GM23338 (cell line): ENCODE data around the gene CRYBG1. TPM values are rescaled to one million over a fixed set of nuclear protein-coding genes. Genes with fewer than 3 reads are reported as not detected.

Experiments
- ATAC-seq: fragments of 200-7000 bp; cut with Tn5 transposase; 3 replicates; pipeline ENCODE4 v1.9.1; 2020
- DNase-seq: peaks from one replicate; pipeline ENCODE4 v3.0.0-alpha.2; 2015; ENCODE audit warnings: low spot score
- H2AFZ ChIP-seq: fragments of 200-600 bp; sonication (generic); 2 replicates; pipeline ENCODE4 v1.8.0; 2016; ENCODE audit warnings: antibody characterized with exemption, mild to moderate bottlenecking, moderate library complexity
- H3F3A ChIP-seq: fragments of 200-600 bp; sonication (generic); replicated peaks from 2 replicates; pipeline ENCODE4 v1.8.0; 2017; ENCODE audit warnings: antibody characterized with exemption, mixed run types, low read depth
- H3K27ac ChIP-seq: fragments of 200-600 bp; sonication (generic); 2 replicates; pipeline ENCODE4 v1.6.1; 2016; ENCODE audit warnings: low read depth
- H3K27me3 ChIP-seq: fragments of 200-600 bp; sonication (generic); 2 replicates; pipeline ENCODE4 v1.8.0; 2016; ENCODE audit warnings: mild to moderate bottlenecking, mixed run types, moderate library complexity; ENCODE audit not compliant: insufficient read depth
- H3K36me3 ChIP-seq: fragments of 200-600 bp; sonication (generic); 2 replicates; pipeline ENCODE4 v1.8.0; 2016; ENCODE audit warnings: mild to moderate bottlenecking; ENCODE audit not compliant: insufficient read depth
- H3K4me1 ChIP-seq: fragments of 200-600 bp; sonication (generic); 2 replicates; pipeline ENCODE4 v1.8.0; 2016; ENCODE audit warnings: mild to moderate bottlenecking, moderate library complexity; ENCODE audit not compliant: insufficient read depth
- H3K4me2 ChIP-seq: fragments of 200-600 bp; sonication (generic); 2 replicates; pipeline ENCODE4 v1.7.1; 2017; ENCODE audit warnings: mixed run types
- H3K4me3 ChIP-seq: fragments of 200-600 bp; sonication (generic); 2 replicates; pipeline ENCODE4 v1.6.1; 2016; ENCODE audit warnings: mixed run types
- H3K79me2 ChIP-seq: fragments of 200-600 bp; sonication (generic); replicated peaks from 2 replicates; pipeline ENCODE4 v1.8.0; 2017; ENCODE audit warnings: mild to moderate bottlenecking; ENCODE audit not compliant: insufficient read depth
- H3K9me2 ChIP-seq: fragments of 200-600 bp; sonication (generic); 2 replicates; pipeline ENCODE4 v1.8.0; 2017; ENCODE audit not compliant: insufficient read depth
- H4K20me1 ChIP-seq: fragments of 200-600 bp; sonication (generic); replicated peaks from 2 replicates; pipeline ENCODE4 v1.8.0; 2017; ENCODE audit warnings: mild to moderate bottlenecking; ENCODE audit not compliant: insufficient read depth
- H3K27ac Mint-ChIP-seq: 2 replicates; pipeline ENCODE4 v1.8.0; 2020; ENCODE audit warnings: inconsistent platforms, mild to moderate bottlenecking, moderate library complexity, mixed read lengths
- H3K27me3 Mint-ChIP-seq: 3 replicates; pipeline ENCODE4 v1.8.0; 2022; ENCODE audit warnings: low read depth, mild to moderate bottlenecking, moderate library complexity, mixed read lengths, inconsistent platforms; ENCODE audit not compliant: insufficient read depth, poor library complexity
- H3K36me3 Mint-ChIP-seq: 3 replicates; pipeline ENCODE4 v1.8.0; 2021; ENCODE audit warnings: low read depth, mild to moderate bottlenecking, inconsistent platforms, moderate library complexity, mixed read lengths
- H3K4me1 Mint-ChIP-seq: 3 replicates; pipeline ENCODE4 v1.8.0; 2020; ENCODE audit warnings: mild to moderate bottlenecking, inconsistent platforms, mixed read lengths
- H3K4me3 Mint-ChIP-seq: 3 replicates; pipeline ENCODE4 v1.8.0; 2021; ENCODE audit warnings: moderate library complexity, mild to moderate bottlenecking, inconsistent platforms, mixed read lengths
- H3K9me3 Mint-ChIP-seq: 3 replicates; pipeline ENCODE4 v1.8.0; 2020; ENCODE audit warnings: moderate library complexity, mild to moderate bottlenecking, inconsistent platforms, mixed read lengths
- CREB1 ChIP-seq: fragments of 250-450 bp; sonication (Bioruptor Pico); IDR thresholded peaks from 2 replicates; pipeline ENCODE4 v1.5.0; 2020; ENCODE audit warnings: low read depth, mild to moderate bottlenecking, moderate library complexity
- EZH2 ChIP-seq: fragments of 200-600 bp; sonication (generic); IDR thresholded peaks from one replicate; pipeline ENCODE4 v1.8.0; 2017; ENCODE audit warnings: antibody characterized with exemption, mild to moderate bottlenecking, low read depth; ENCODE audit not compliant: unreplicated experiment
- EZH2phosphoT487 ChIP-seq: fragments of 200-600 bp; sonication (generic); IDR thresholded peaks from one replicate; pipeline ENCODE4 v1.8.1; 2018; ENCODE audit warnings: antibody characterized with exemption; ENCODE audit not compliant: unreplicated experiment
- JUNB ChIP-seq: IDR thresholded peaks from one replicate; pipeline ENCODE4 v1.6.1; 2016; ENCODE audit warnings: antibody characterized with exemption; ENCODE audit not compliant: unreplicated experiment
- NANOG ChIP-seq: IDR thresholded peaks from 2 replicates; pipeline ENCODE4 v1.6.1; 2016; ENCODE audit warnings: antibody characterized with exemption, borderline replicate concordance
- POLR2AphosphoS5 ChIP-seq: IDR thresholded peaks from 2 replicates; pipeline ENCODE4 v1.6.1; 2016; ENCODE audit warnings: antibody characterized with exemption, low read depth
- STAT1 ChIP-seq: IDR thresholded peaks from one replicate; pipeline ENCODE4 v1.6.1; 2016; ENCODE audit warnings: antibody characterized with exemption; ENCODE audit not compliant: unreplicated experiment
- ZNF114 ChIP-seq: fragments of 250-450 bp; sonication (Bioruptor Pico); IDR thresholded peaks from 2 replicates; pipeline ENCODE4 v1.5.0; 2020; ENCODE audit warnings: mild to moderate bottlenecking, moderate library complexity
- ZNF331 ChIP-seq: fragments of 250-450 bp; sonication (Bioruptor Pico); IDR thresholded peaks from 2 replicates; pipeline ENCODE4 v1.5.0; 2020; ENCODE audit warnings: low read depth, mild to moderate bottlenecking, moderate library complexity
- polyA plus RNA-seq: library from polyadenylated mRNA; unstranded; fragments of >200 nt; fragmentation: Nextera tagmentation; extraction: Ambion mirVana; gene quantifications from 2 replicates; pipeline ENCODE4 v1.2.1, GENCODE V29; 2016
- total RNA-seq: library from RNA; depleted of rRNA; stranded (reverse); fragments of >200 nt; shearing (Covaris generic); gene quantifications from 2 replicates; pipeline ENCODE4 v1.2.3, GENCODE V29; 2014
- TF ChIP-seq, protein P1 (sequence below): IDR thresholded peaks from one replicate; pipeline ENCODE4 v1.6.1; 2018; ENCODE audit warnings: antibody characterized with exemption; ENCODE audit not compliant: unreplicated experiment
- TF ChIP-seq, protein P2 (sequence below): IDR thresholded peaks from 2 replicates; pipeline ENCODE4 v1.6.1; 2016; ENCODE audit warnings: antibody characterized with exemption
- TF ChIP-seq, protein P3 (sequence below): fragments of 250-450 bp; sonication (Bioruptor Pico); IDR thresholded peaks from 2 replicates; pipeline ENCODE4 v1.5.0; 2020; ENCODE audit warnings: mild to moderate bottlenecking, moderate library complexity
- TF ChIP-seq, protein P4 (sequence below), 2 experiments: fragments of 200-600 bp in 1 of 2; sonication (generic) in 1 of 2; conservative IDR thresholded peaks; 2 replicates each; pipeline versions ENCODE4 v1.5.1 to v1.6.1; 2016 to 2017; ENCODE audit warnings: antibody characterized with exemption in 2 of 2, low read depth in 2 of 2, mild to moderate bottlenecking in 2 of 2, moderate library complexity in 1 of 2

The CRYBG1 gene
- total and polyA plus RNA-seq, 2 experiments from 2014 or later: 3.7 to 17.2 TPM

DNA sequence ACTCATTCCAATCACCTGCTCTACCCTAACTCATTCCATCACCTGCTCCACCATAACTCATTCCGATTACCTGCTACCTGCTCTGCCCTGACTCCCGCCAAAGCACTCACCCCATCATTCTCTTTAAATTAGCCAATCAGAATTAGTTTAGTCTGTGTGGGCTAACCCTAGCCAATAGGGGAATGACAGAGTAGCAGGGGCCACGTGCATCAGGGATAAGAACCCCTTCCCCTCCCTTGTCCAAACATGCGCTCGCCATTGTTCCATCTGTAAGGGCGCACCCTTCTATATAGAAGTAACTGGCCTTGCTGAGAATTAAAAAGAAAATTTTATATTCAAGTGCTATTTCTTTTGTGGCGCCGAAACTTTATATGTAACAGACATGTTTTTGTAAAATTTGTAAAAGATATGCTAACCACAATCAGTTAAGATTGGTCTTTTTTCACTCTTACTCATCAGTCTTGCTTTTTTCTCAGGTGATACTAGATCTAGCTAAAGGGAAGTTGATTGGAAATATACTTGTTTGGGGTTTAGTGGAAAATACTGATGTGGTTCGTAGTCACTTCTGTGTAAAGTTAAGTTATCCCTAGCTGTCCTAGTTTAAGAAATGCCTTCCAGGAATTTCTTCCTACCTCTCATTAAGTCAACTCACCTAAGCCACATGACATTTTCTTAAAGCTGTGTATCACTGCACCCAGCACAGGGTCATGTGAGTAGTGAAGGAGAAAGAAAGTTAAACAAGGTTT, 252.3 kb downstream of the CRYBG1 start:
- no peaks in the 10 kb centered on the region for H3K36me3 ChIP-seq
- H3K9me2 ChIP-seq: no peaks in the 10 kb centered on the region
- H3K36me3 Mint-ChIP-seq: peaks cover 20% of the 10 kb centered on the region
- no peaks in the 10 kb centered on the region for H3K9me3 Mint-ChIP-seq
- no peaks in the 10 kb centered on the region for H3K27me3 ChIP-seq
- peaks cover 12% of the 10 kb centered on the region for H3K27me3 Mint-ChIP-seq
- peak overlapping the region; percentile 92 for H3K27ac Mint-ChIP-seq
- H3K27ac ChIP-seq: peak overlapping the region; percentile 99
- H3K4me1 ChIP-seq: peaks cover 56% of the 10 kb centered on the region
- peak overlapping the region; percentile 47; the same call in 2 of the 3 replicates for H3K4me3 Mint-ChIP-seq
- no peak overlapping the region for H2AFZ ChIP-seq
- peak overlapping the region; percentile 37 for H3K4me3 ChIP-seq
- TF ChIP-seq EZH2phosphoT487: no peak
- no peak for TF ChIP-seq EZH2
- TF ChIP-seq, protein P1, sequence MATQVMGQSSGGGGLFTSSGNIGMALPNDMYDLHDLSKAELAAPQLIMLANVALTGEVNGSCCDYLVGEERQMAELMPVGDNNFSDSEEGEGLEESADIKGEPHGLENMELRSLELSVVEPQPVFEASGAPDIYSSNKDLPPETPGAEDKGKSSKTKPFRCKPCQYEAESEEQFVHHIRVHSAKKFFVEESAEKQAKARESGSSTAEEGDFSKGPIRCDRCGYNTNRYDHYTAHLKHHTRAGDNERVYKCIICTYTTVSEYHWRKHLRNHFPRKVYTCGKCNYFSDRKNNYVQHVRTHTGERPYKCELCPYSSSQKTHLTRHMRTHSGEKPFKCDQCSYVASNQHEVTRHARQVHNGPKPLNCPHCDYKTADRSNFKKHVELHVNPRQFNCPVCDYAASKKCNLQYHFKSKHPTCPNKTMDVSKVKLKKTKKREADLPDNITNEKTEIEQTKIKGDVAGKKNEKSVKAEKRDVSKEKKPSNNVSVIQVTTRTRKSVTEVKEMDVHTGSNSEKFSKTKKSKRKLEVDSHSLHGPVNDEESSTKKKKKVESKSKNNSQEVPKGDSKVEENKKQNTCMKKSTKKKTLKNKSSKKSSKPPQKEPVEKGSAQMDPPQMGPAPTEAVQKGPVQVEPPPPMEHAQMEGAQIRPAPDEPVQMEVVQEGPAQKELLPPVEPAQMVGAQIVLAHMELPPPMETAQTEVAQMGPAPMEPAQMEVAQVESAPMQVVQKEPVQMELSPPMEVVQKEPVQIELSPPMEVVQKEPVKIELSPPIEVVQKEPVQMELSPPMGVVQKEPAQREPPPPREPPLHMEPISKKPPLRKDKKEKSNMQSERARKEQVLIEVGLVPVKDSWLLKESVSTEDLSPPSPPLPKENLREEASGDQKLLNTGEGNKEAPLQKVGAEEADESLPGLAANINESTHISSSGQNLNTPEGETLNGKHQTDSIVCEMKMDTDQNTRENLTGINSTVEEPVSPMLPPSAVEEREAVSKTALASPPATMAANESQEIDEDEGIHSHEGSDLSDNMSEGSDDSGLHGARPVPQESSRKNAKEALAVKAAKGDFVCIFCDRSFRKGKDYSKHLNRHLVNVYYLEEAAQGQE: no peak
- no peak for TF ChIP-seq STAT1
- TF ChIP-seq POLR2AphosphoS5: no peak
- TF ChIP-seq, protein P2, sequence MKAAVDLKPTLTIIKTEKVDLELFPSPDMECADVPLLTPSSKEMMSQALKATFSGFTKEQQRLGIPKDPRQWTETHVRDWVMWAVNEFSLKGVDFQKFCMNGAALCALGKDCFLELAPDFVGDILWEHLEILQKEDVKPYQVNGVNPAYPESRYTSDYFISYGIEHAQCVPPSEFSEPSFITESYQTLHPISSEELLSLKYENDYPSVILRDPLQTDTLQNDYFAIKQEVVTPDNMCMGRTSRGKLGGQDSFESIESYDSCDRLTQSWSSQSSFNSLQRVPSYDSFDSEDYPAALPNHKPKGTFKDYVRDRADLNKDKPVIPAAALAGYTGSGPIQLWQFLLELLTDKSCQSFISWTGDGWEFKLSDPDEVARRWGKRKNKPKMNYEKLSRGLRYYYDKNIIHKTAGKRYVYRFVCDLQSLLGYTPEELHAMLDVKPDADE: no peak
- no peak for TF ChIP-seq NANOG
- no peak for TF ChIP-seq CREB1 (CRISPR knock-in tag)
- no peak for TF ChIP-seq ZNF114 (CRISPR knock-in tag)
- no peak for TF ChIP-seq ZNF331 (CRISPR knock-in tag)
- TF ChIP-seq JUNB: no peak
- TF ChIP-seq, protein P3, sequence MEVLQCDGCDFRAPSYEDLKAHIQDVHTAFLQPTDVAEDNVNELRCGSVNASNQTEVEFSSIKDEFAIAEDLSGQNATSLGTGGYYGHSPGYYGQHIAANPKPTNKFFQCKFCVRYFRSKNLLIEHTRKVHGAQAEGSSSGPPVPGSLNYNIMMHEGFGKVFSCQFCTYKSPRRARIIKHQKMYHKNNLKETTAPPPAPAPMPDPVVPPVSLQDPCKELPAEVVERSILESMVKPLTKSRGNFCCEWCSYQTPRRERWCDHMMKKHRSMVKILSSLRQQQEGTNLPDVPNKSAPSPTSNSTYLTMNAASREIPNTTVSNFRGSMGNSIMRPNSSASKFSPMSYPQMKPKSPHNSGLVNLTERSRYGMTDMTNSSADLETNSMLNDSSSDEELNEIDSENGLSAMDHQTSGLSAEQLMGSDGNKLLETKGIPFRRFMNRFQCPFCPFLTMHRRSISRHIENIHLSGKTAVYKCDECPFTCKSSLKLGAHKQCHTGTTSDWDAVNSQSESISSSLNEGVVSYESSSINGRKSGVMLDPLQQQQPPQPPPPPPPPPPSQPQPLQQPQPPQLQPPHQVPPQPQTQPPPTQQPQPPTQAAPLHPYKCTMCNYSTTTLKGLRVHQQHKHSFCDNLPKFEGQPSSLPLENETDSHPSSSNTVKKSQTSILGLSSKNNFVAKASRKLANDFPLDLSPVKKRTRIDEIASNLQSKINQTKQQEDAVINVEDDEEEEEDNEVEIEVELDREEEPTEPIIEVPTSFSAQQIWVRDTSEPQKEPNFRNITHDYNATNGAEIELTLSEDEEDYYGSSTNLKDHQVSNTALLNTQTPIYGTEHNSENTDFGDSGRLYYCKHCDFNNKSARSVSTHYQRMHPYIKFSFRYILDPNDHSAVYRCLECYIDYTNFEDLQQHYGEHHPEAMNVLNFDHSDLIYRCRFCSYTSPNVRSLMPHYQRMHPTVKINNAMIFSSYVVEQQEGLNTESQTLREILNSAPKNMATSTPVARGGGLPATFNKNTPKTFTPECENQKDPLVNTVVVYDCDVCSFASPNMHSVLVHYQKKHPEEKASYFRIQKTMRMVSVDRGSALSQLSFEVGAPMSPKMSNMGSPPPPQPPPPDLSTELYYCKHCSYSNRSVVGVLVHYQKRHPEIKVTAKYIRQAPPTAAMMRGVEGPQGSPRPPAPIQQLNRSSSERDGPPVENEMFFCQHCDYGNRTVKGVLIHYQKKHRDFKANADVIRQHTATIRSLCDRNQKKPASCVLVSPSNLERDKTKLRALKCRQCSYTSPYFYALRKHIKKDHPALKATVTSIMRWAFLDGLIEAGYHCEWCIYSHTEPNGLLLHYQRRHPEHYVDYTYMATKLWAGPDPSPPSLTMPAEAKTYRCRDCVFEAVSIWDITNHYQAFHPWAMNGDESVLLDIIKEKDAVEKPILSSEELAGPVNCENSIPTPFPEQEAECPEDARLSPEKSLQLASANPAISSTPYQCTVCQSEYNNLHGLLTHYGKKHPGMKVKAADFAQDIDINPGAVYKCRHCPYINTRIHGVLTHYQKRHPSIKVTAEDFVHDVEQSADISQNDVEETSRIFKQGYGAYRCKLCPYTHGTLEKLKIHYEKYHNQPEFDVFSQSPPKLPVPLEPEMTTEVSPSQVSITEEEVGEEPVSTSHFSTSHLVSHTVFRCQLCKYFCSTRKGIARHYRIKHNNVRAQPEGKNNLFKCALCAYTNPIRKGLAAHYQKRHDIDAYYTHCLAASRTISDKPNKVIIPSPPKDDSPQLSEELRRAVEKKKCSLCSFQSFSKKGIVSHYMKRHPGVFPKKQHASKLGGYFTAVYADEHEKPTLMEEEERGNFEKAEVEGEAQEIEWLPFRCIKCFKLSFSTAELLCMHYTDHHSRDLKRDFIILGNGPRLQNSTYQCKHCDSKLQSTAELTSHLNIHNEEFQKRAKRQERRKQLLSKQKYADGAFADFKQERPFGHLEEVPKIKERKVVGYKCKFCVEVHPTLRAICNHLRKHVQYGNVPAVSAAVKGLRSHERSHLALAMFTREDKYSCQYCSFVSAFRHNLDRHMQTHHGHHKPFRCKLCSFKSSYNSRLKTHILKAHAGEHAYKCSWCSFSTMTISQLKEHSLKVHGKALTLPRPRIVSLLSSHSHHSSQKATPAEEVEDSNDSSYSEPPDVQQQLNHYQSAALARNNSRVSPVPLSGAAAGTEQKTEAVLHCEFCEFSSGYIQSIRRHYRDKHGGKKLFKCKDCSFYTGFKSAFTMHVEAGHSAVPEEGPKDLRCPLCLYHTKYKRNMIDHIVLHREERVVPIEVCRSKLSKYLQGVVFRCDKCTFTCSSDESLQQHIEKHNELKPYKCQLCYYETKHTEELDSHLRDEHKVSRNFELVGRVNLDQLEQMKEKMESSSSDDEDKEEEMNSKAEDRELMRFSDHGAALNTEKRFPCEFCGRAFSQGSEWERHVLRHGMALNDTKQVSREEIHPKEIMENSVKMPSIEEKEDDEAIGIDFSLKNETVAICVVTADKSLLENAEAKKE (CRISPR knock-in tag): no peak
- TF ChIP-seq, protein P4, sequence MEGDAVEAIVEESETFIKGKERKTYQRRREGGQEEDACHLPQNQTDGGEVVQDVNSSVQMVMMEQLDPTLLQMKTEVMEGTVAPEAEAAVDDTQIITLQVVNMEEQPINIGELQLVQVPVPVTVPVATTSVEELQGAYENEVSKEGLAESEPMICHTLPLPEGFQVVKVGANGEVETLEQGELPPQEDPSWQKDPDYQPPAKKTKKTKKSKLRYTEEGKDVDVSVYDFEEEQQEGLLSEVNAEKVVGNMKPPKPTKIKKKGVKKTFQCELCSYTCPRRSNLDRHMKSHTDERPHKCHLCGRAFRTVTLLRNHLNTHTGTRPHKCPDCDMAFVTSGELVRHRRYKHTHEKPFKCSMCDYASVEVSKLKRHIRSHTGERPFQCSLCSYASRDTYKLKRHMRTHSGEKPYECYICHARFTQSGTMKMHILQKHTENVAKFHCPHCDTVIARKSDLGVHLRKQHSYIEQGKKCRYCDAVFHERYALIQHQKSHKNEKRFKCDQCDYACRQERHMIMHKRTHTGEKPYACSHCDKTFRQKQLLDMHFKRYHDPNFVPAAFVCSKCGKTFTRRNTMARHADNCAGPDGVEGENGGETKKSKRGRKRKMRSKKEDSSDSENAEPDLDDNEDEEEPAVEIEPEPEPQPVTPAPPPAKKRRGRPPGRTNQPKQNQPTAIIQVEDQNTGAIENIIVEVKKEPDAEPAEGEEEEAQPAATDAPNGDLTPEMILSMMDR (conservative IDR thresholded peaks at IDR 0.05; ENCODE audit: low read depth in 2 of 2): no peak
- ATAC-seq: no peak
- H3K4me2 ChIP-seq: peak overlapping the region; percentile 68
- H3F3A ChIP-seq: peaks cover 12% of the 10 kb centered on the region; the same call in 1 of the 2 replicates
- peaks cover 68% of the 10 kb centered on the region for H3K4me1 Mint-ChIP-seq
- no peaks in the 10 kb centered on the region for H4K20me1 ChIP-seq
- no peak for DNase-seq
- H3K79me2 ChIP-seq: no peaks in the 10 kb centered on the region
